Spleen (tissue), 11 donors: ENCODE results near the gene PAOX. TPM values are rescaled to one million over a fixed set of nuclear protein-coding genes. Genes with fewer than 3 reads are reported as not detected.
"Not testable (repeated sequence)": the region's sequence is repeated elsewhere in the genome, so short reads cannot be mapped to it uniquely, and the experiment has no call there.

Experiments
- DNase-seq: peaks from one replicate; pipeline ENCODE4 v3.0.0-alpha.2; 2020
- H3K27ac ChIP-seq, 8 donors: fragments of 200-600 bp; sonication (generic) in 7 of 8; 1 replicate in 4 of 8; 2 replicates in 4 of 8; pipeline versions ENCODE4 v1.5.0 to v1.8.0; 2016 to 2021; ENCODE audit warnings: inconsistent platforms in 4 of 8, mild to moderate bottlenecking in 4 of 8, moderate library complexity in 1 of 8
- H3K27me3 ChIP-seq, 7 donors: fragments of 200-600 bp; sonication (generic) in 6 of 7; replicated peaks in 1 of 7; 1 replicate in 4 of 7; 2 replicates in 3 of 7; pipeline versions ENCODE4 v1.5.0 to v1.8.0; 2016 to 2021; ENCODE audit warnings: inconsistent platforms in 3 of 7, mild to moderate bottlenecking in 1 of 7
- H3K36me3 ChIP-seq, 6 donors: fragments of 200-600 bp; sonication (generic) in 5 of 6; 1 replicate in 4 of 6; 2 replicates in 2 of 6; pipeline versions ENCODE4 v1.5.0 to v1.8.0; 2016 to 2021; ENCODE audit warnings: inconsistent platforms in 2 of 6
- H3K4me1 ChIP-seq, 6 donors: fragments of 200-600 bp; sonication (generic) in 5 of 6; 1 replicate in 3 of 6; 2 replicates in 3 of 6; pipeline versions ENCODE4 v1.5.0 to v1.8.0; 2016 to 2021; ENCODE audit warnings: inconsistent platforms in 3 of 6
- H3K4me3 ChIP-seq, 8 donors: fragments of 200-600 bp; sonication (generic) in 7 of 8; 1 replicate in 4 of 8; 2 replicates in 4 of 8; pipeline versions ENCODE4 v1.5.0 to v1.8.0; 2016 to 2021; ENCODE audit warnings: inconsistent platforms in 4 of 8, mild to moderate bottlenecking in 4 of 8, moderate library complexity in 2 of 8
- H3K9me3 ChIP-seq, 8 donors: fragments of 200-600 bp; sonication (generic) in 7 of 8; 1 replicate in 4 of 8; 2 replicates in 4 of 8; pipeline versions ENCODE4 v1.5.0 to v1.8.0; 2016 to 2021; ENCODE audit warnings: inconsistent platforms in 4 of 8
- CTCF ChIP-seq, 11 experiments: fragments of 200-600 bp in 7 of 11; fragments of 450-650 bp in 4 of 11; sonication (generic) in 4 of 11; IDR thresholded peaks in 8 of 11; conservative IDR thresholded peaks in 3 of 11; 1 replicate in 7 of 11; 2 replicates in 4 of 11; pipeline versions ENCODE4 v1.4.0 to v1.8.0; 2016 to 2021; ENCODE audit warnings: antibody characterized with exemption in 11 of 11, inconsistent platforms in 4 of 11, mild to moderate bottlenecking in 1 of 11
- POLR2A ChIP-seq, 3 donors: fragments of 450-650 bp; IDR thresholded peaks; one replicate each; pipeline ENCODE4 v1.5.1; 2017; ENCODE audit warnings: antibody characterized with exemption in 3 of 3, mild to moderate bottlenecking in 1 of 3
- POLR2AphosphoS5 ChIP-seq, 3 donors: sonication (generic); formaldehyde crosslinking; IDR thresholded peaks; one replicate each; pipeline ENCODE4 v1.5.1; 2017; ENCODE audit warnings: antibody characterized with exemption in 3 of 3
- WGBS, 5 donors: extraction: QIAGEN DNeasy Blood & Tissue Kit in 3 of 5; methylation state at CpG; one replicate each; pipeline versions ENCODE4 v1.1.5 to v1.1.7; 2013 to 2018; 5-methylcytosine and 5-hydroxymethylcytosine counted together
- intact Hi-C: fragments of 100-400 bp; cut with DNase I; formaldehyde crosslinking; loops from one replicate; pipeline ENCODE4 v1.15.0; 2023; ENCODE audit warnings: low total_unique reads
- polyA plus RNA-seq, 3 donors: library from polyadenylated mRNA; stranded (reverse); fragments of 200-250 nt; gene quantifications; one replicate each; pipeline ENCODE4 v1.2.1, GENCODE V29; 2013
- total RNA-seq, 7 donors: library from RNA; depleted of rRNA in 3 of 7; stranded (reverse); fragments of >200 nt in 3 of 7; fragmentation: NEBNext Ultra II Directional in 4 of 7; extraction: Animal tissue kit (Norgen Biotek cat#: 25700) in 4 of 7; gene quantifications; one replicate each; pipeline versions ENCODE4 v1.1.0 to v1.2.1, GENCODE V29; 2016 to 2021
- donor health status: healthy with polysubstance abuse.
- donor health status: DM: no; HTN: no; CAD: no; lungs with moderate emphysema.
- donor health status: DM: no; HTN: no; CAD: no.
- donor health status: Bipolar disorder and iron deficiency.
- donor health status: healthy.
- donor health status: DM: no; HTN: no; CAD: no.
- donor health status: DM: yes; HTN: yes; CAD: no.

PAOX gene
- total and polyA plus RNA-seq, 10 donors: 15.4 to 34.0 (median 21.5) TPM

GRCh38 chr10:133405272-133405671, 26.2 kb downstream of the PAOX start:
- Histone ChIP-seq H3K36me3 (peaks cover 0 to 93% (median 45%) of the 10 kb centered on the region in 6 donors), H3K4me1 (peaks cover 12 to 35% (median 20%) of the 10 kb centered on the region in 6 donors), H3K27ac (peak overlapping the region in 1 of 8 donors; percentile 27), H3K27me3 (no peaks in the 10 kb centered on the region), H3K4me3 (no peak overlapping the region), H3K9me3 (peaks cover 0 to 15% (median 3%) of the 10 kb centered on the region in 8 donors)
- 66 to 74% (median 70%) methylated on average over 2 of the region's 2 CpGs for WGBS, 5 donors
- intact Hi-C loops: no loop called here
- TF ChIP-seq POLR2AphosphoS5 (IDR thresholded peaks at IDR 0.05) (no peak), POLR2A (IDR thresholded peaks at IDR 0.05) (no peak), CTCF (IDR thresholded peaks at IDR 0.05 in 8 of 11, conservative IDR thresholded peaks at IDR 0.05 in 3 of 11) (no peak)
- no peak for DNase-seq

- intact Hi-C loops: no loop called here
- no peak overlapping the region for H3K4me3 ChIP-seq
- no peak for DNase-seq
- H3K9me3 ChIP-seq: peaks cover 1 to 22% (median 10%) of the 10 kb centered on the region in 8 donors
- H3K36me3 ChIP-seq: peaks cover 3 to 98% (median 52%) of the 10 kb centered on the region in 6 donors
- H3K27ac ChIP-seq: peak overlapping the region in 2 of 8 donors; percentile 23 to 27
- peaks cover 5 to 28% (median 13%) of the 10 kb centered on the region in 6 donors for H3K4me1 ChIP-seq
- TF ChIP-seq CTCF (IDR thresholded peaks at IDR 0.05 in 8 of 11, conservative IDR thresholded peaks at IDR 0.05 in 3 of 11) (no peak), POLR2A (IDR thresholded peaks at IDR 0.05) (no peak), POLR2AphosphoS5 (IDR thresholded peaks at IDR 0.05) (no peak)
- no peaks in the 10 kb centered on the region for H3K27me3 ChIP-seq
- 69 to 84% (median 80%) methylated on average over 8 of the region's 8 CpGs for WGBS, 5 donors
These were observed 26.9 kb downstream of the PAOX start for GRCh38 chr10:133405844-133406527.

- TF ChIP-seq CTCF (IDR thresholded peaks at IDR 0.05 in 8 of 11, conservative IDR thresholded peaks at IDR 0.05 in 3 of 11) (no peak), POLR2AphosphoS5 (IDR thresholded peaks at IDR 0.05) (no peak), POLR2A (IDR thresholded peaks at IDR 0.05) (no peak)
- Histone ChIP-seq H3K9me3 (peaks cover 13 to 49% (median 36%) of the 10 kb centered on the region in 8 donors), H3K4me3 (no peak overlapping the region), H3K27ac (no peak overlapping the region), H3K36me3 (peaks cover 11 to 94% (median 67%) of the 10 kb centered on the region in 6 donors), H3K27me3 (no peaks in the 10 kb centered on the region), H3K4me1 (no peaks in the 10 kb centered on the region)
- no peak for DNase-seq
- intact Hi-C loops: no loop called here
- WGBS, 5 donors: 94 to 98% (median 96%) methylated on average over 7 of the region's 7 CpGs
These were observed 32.7 kb downstream of the PAOX start for GRCh38 chr10:133411523-133412380.

- Histone ChIP-seq H3K27me3 (no peaks in the 10 kb centered on the region), H3K4me3 (no peak overlapping the region), H3K9me3 (peaks cover 13 to 49% (median 36%) of the 10 kb centered on the region in 8 donors), H3K4me1 (no peaks in the 10 kb centered on the region), H3K36me3 (peaks cover 11 to 88% (median 65%) of the 10 kb centered on the region in 6 donors), H3K27ac (no peak overlapping the region)
- TF ChIP-seq POLR2A (IDR thresholded peaks at IDR 0.05): no peak
- TF ChIP-seq CTCF (IDR thresholded peaks at IDR 0.05 in 8 of 11, conservative IDR thresholded peaks at IDR 0.05 in 3 of 11): no peak
- no peak for TF ChIP-seq POLR2AphosphoS5 (IDR thresholded peaks at IDR 0.05)
- intact Hi-C loops: no loop called here
- DNase-seq: no peak
These were observed 33.3 kb downstream of the PAOX start for GRCh38 chr10:133412381-133412711.

- H3K4me1 ChIP-seq, H3K27ac ChIP-seq, DNase-seq, H3K4me3 ChIP-seq, intact Hi-C loops, H3K27me3 ChIP-seq: not testable (repeated sequence)
- H3K9me3 ChIP-seq: peaks cover 13 to 42% (median 36%) of the 10 kb centered on the region in 8 donors
- peaks cover 11 to 85% (median 66%) of the 10 kb centered on the region in 6 donors for H3K36me3 ChIP-seq
- WGBS, 5 donors: 96 to 98% (median 98%) methylated on average over 16 to 22 of the region's 23 CpGs
These were observed 35.3 kb downstream of the PAOX start for GRCh38 chr10:133414401-133414800.
